Testis (tissue), 3 donors: Measurements from ENCODE around the gene C16orf46. TPM values are rescaled to one million over a fixed set of nuclear protein-coding genes. Genes with fewer than 3 reads are reported as not detected.

Experiments used
- DNase-seq: peaks from one replicate; pipeline ENCODE4 v3.0.0-alpha.2; 2019
- H3K27ac ChIP-seq, 2 donors: fragments of 200-600 bp; sonication (generic); one replicate each; pipeline ENCODE4 v1.5.1; 2019
- H3K27me3 ChIP-seq: fragments of 200-600 bp; sonication (generic); one replicate; pipeline ENCODE4 v1.5.1; 2019
- H3K36me3 ChIP-seq: fragments of 200-600 bp; sonication (generic); one replicate; pipeline ENCODE4 v1.5.1; 2017; ENCODE audit warnings: low read depth; ENCODE audit errors: missing control alignments
- H3K4me1 ChIP-seq: fragments of 200-600 bp; sonication (generic); one replicate; pipeline ENCODE4 v1.5.1; 2019
- H3K4me3 ChIP-seq, 2 donors: fragments of 200-600 bp; sonication (generic); one replicate each; pipeline ENCODE4 v1.5.1; 2017 to 2019
- H3K9me3 ChIP-seq: fragments of 200-600 bp; sonication (generic); one replicate; pipeline ENCODE4 v1.5.1; 2017
- POLR2A ChIP-seq: fragments of 450-650 bp; IDR thresholded peaks from one replicate; pipeline ENCODE4 v1.6.1; 2017; ENCODE audit warnings: antibody characterized with exemption, mild to moderate bottlenecking, moderate library complexity
- WGBS, 2 donors: methylation state at CpG; one replicate each; pipeline ENCODE4 v1.1.5; 2018; 5-methylcytosine and 5-hydroxymethylcytosine counted together
- intact Hi-C: fragments of 100-400 bp; cut with DNase I; formaldehyde crosslinking; loops from one replicate; pipeline ENCODE4 v1.15.1; 2023; ENCODE audit warnings: low total_unique reads
- polyA plus RNA-seq: library from polyadenylated mRNA; stranded (reverse); fragments of 350-450 nt; fragmentation: Illumina TruSeq; extraction: RNeasy Lipid Tissue Mini Kit (QIAGEN cat#74804); gene quantifications from one replicate; pipeline ENCODE4 v1.2.3, GENCODE V29; 2014; ENCODE audit warnings: low read depth, low replicate concordance; ENCODE audit not compliant: insufficient read depth
- total RNA-seq, 2 donors: library from RNA; depleted of rRNA; stranded (reverse); fragments of >200 nt; gene quantifications; one replicate each; pipeline ENCODE4 v1.2.3, GENCODE V29; 2016
- TF ChIP-seq, protein P1 (sequence below), 3 experiments: fragments of 450-650 bp in 2 of 3; fragments of 200-600 bp in 1 of 3; sonication (generic) in 1 of 3; IDR thresholded peaks; one replicate each; pipeline ENCODE4 v1.5.1; 2016 to 2019; ENCODE audit warnings: antibody characterized with exemption in 3 of 3, mild to moderate bottlenecking in 2 of 3, moderate library complexity in 1 of 3

C16orf46 gene
- total and polyA plus RNA-seq, 3 donors from 2014 or later: 7.7 to 15.2 (median 10.2) TPM

DNA sequence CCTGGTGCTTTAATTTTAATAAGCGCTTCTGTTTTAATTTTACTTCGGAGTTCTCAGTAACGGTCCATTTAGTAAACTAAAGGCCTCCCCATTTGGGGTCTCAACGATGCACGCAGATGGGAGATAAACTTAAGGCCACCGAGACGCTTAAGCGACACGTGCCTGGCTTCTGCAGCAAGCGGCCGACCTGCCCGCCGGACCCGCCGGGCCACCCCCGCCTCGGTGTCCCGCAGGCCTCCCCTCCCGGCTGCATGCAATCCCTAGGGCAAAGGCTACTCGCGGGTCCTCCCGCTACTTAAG, 18.6 kb upstream of the C16orf46 start:
- Histone ChIP-seq H3K36me3 (no peaks in the 10 kb centered on the region), H3K27ac (peak overlapping the region; percentile 22 to 81), H3K9me3 (no peaks in the 10 kb centered on the region), H3K27me3 (no peaks in the 10 kb centered on the region), H3K4me1 (no peaks in the 10 kb centered on the region), H3K4me3 (peak overlapping the region; percentile 73 to 76)
- DNase-seq: no peak
- intact Hi-C loops: no loop called here
- 0% methylated on average over 13 to 22 of the region's 22 CpGs for WGBS, 2 donors
- TF ChIP-seq, protein P1, sequence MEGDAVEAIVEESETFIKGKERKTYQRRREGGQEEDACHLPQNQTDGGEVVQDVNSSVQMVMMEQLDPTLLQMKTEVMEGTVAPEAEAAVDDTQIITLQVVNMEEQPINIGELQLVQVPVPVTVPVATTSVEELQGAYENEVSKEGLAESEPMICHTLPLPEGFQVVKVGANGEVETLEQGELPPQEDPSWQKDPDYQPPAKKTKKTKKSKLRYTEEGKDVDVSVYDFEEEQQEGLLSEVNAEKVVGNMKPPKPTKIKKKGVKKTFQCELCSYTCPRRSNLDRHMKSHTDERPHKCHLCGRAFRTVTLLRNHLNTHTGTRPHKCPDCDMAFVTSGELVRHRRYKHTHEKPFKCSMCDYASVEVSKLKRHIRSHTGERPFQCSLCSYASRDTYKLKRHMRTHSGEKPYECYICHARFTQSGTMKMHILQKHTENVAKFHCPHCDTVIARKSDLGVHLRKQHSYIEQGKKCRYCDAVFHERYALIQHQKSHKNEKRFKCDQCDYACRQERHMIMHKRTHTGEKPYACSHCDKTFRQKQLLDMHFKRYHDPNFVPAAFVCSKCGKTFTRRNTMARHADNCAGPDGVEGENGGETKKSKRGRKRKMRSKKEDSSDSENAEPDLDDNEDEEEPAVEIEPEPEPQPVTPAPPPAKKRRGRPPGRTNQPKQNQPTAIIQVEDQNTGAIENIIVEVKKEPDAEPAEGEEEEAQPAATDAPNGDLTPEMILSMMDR (IDR thresholded peaks at IDR 0.05): no peak
- TF ChIP-seq POLR2A: no peak

DNA sequence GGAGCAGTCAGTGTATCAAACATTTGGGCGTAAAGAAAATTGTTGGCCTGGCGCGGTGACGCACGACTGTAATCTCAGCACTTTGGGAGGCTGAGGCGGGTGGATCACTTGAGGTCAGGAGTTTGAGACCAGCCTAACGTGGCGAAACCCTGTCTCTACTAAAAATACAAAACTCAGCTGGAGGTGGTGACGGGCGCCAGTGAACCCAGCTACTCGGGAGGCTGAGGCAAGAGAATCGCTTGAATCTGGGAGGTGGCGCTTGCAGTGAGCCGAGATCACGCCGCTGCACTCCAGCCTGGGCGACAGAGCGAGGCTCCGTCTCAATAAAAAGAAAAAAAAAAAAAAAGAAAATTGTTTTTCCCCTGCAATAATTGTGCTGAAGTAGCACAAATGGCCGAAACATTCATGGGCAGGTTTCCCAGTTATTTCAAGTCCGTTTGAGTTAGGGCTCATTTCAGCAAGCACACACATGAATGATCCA, 17.8 kb upstream of the C16orf46 start:
- Histone ChIP-seq H3K27me3 (no peaks in the 10 kb centered on the region), H3K9me3 (no peaks in the 10 kb centered on the region), H3K4me3 (peak overlapping the region in 1 of 2 donors; percentile 76), H3K27ac (no peak overlapping the region), H3K4me1 (no peaks in the 10 kb centered on the region), H3K36me3 (no peaks in the 10 kb centered on the region)
- peak; percentile 36 for DNase-seq
- 35 to 44% methylated on average over 21 of the region's 21 CpGs for WGBS, 2 donors
- intact Hi-C loops: no loop called here
- TF ChIP-seq POLR2A: no peak
- TF ChIP-seq, protein P1 (IDR thresholded peaks at IDR 0.05): no peak

DNA sequence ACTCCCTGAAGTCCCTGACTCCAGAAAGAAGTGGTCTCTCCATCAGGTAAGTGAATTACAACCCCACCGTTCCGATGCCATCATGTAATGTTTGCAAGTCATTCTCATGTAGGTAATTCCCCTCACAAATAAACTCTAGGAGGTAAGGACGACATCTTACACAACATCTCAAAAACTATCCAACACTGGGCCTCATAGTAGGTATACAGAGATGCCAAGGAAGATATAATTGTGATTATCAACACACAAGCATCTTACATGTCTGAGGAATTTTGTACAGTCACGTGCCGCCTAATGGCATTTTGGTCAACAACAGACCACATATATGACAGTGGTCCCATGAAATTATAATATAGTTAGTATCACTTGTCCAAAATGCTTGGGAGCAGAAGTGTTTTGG, 11.8 kb upstream of the C16orf46 start:
- intact Hi-C loops: no loop called here
- no peaks in the 10 kb centered on the region for H3K4me1 ChIP-seq
- no peaks in the 10 kb centered on the region for H3K36me3 ChIP-seq
- no peak overlapping the region for H3K27ac ChIP-seq
- H3K9me3 ChIP-seq: no peaks in the 10 kb centered on the region
- WGBS, 2 donors: 91 to 98% methylated on average over 5 of the region's 5 CpGs
- no peak for DNase-seq
- no peak overlapping the region for H3K4me3 ChIP-seq
- H3K27me3 ChIP-seq: no peaks in the 10 kb centered on the region
- no peak for TF ChIP-seq POLR2A
- TF ChIP-seq, protein P1 (IDR thresholded peaks at IDR 0.05): no peak

DNA sequence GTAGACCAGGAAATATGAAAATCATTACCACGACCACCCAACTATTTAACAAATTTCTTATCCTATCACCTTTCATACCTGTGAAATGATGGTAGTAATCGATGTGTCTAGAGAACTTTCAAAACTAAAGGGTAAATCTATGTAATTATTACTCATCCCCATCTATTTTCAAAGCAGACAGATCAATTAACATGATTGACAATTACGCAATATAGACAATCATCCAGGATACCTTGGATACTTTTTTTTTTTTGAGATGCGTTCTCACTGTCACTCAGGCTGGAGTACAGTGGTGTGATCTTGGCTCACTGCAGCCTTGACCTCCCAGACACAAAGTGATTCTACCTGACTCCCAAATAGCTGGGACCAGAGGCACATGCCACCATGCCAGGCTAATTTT, 4.0 kb upstream of the C16orf46 start:
- no peak overlapping the region for H3K4me3 ChIP-seq
- H3K27ac ChIP-seq: no peak overlapping the region
- WGBS, 2 donors: 97 to 98% methylated on average over 4 of the region's 4 CpGs
- H3K4me1 ChIP-seq: peaks cover 4% of the 10 kb centered on the region
- TF ChIP-seq, protein P1 (IDR thresholded peaks at IDR 0.05): no peak
- TF ChIP-seq POLR2A: no peak
- no peaks in the 10 kb centered on the region for H3K27me3 ChIP-seq
- no peaks in the 10 kb centered on the region for H3K36me3 ChIP-seq
- H3K9me3 ChIP-seq: no peaks in the 10 kb centered on the region
- DNase-seq: no peak
- intact Hi-C loops: no loop called here

DNA sequence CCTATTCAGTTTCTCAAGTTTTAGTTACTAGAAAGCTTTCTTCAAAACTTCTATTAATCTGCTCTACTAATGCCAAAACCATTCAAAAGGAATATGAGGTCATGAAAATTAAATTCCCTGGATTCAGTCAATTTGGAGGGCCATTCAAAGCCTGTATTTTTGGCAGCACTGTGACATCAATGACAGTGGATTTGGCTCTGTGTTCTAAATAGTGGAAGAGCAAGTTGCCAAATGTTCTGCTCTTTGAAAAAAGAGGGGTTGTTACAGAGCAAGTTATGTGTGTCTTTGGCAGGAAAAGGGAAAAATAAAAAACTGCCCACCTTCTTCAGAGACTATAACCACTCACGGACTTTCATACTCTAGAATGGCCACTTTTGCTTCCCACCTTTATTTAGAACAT, 3.2 kb upstream of the C16orf46 start:
- intact Hi-C loops: no loop called here
- H3K4me1 ChIP-seq: peaks cover 4% of the 10 kb centered on the region
- no peak for DNase-seq
- TF ChIP-seq POLR2A: no peak
- TF ChIP-seq, protein P1 (IDR thresholded peaks at IDR 0.05): no peak
- no peak overlapping the region for H3K27ac ChIP-seq
- 83 to 88% methylated on average over 1 of the region's 1 CpG for WGBS, 2 donors
- no peak overlapping the region for H3K4me3 ChIP-seq
- H3K9me3 ChIP-seq: no peaks in the 10 kb centered on the region
- no peaks in the 10 kb centered on the region for H3K27me3 ChIP-seq
- no peaks in the 10 kb centered on the region for H3K36me3 ChIP-seq
